Endothelial cell of umbilical vein (primary cell): Measurements from ENCODE around the gene CLN6.

Experiments used
- CTCF ChIP-seq, 2 donors: IDR thresholded peaks; 1 replicate in 1 of 2; 2 replicates in 1 of 2; pipeline ENCODE4 v1.5.1; 2011; ENCODE audit warnings: low read length in 2 of 2, mild to moderate bottlenecking in 2 of 2, moderate library complexity in 2 of 2, control low read depth in 1 of 2, inconsistent platforms in 1 of 2, low read depth in 1 of 2; ENCODE audit not compliant: insufficient read depth in 1 of 2; ENCODE audit errors: extremely low read depth in 1 of 2
- GATA2 ChIP-seq: IDR thresholded peaks from 2 replicates; pipeline ENCODE4 v1.7.0; 2011; ENCODE audit warnings: low read depth, mild to moderate bottlenecking, moderate library complexity, mixed read lengths, low read length; ENCODE audit not compliant: insufficient read length, insufficient read depth

- TF ChIP-seq CTCF (IDR thresholded peaks at IDR 0.05; ENCODE audit: extremely low read depth in 1 of 2, insufficient read depth in 1 of 2, low read depth in 1 of 2, low read length in 2 of 2) (no peak), GATA2 (no peak)
Observed at GRCh38 chr15:68187559-68187958, 42.0 kb downstream of the CLN6 start.
